ENCODE data around the gene TMEM135.

GRCh38 chr11:87284306-87284705 is 246.6 kb downstream of the TMEM135 start:
- no peak for TF ChIP-seq POLR2A (IDR thresholded peaks at IDR 0.05)
- TF ChIP-seq CTCF (IDR thresholded peaks at IDR 0.05), result no peak
